ENCODE results near the gene MED17.

The MED17 gene

DNA sequence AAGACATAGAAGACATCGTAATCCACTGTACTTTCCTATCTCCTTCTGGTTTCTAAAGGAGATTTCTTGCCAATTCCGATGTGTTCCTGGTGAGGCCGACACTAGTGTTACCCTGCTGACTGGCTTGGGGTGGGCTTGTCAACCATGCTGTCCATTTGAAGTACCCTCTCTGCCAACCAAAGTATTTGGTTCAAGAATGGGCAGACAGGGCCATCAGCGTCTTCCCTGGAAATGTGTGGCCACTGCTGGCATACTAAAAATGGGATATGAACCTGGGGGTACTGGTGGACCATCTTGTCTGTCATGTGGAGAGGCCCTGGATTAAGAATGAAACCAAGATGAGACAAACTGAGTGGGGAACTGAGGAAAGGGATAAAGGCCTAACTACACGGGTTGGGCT is 68.2 kb downstream of the MED17 start:
- no peak for TF ChIP-seq CTCF (IDR thresholded peaks at IDR 0.05)
- Histone ChIP-seq H3K27ac (no peak overlapping the region), H3K27me3 (peaks cover 52% of the 10 kb centered on the region), H3K36me3 (no peaks in the 10 kb centered on the region), H3K4me3 (ENCODE audit: low read depth in 1 of 2, low read length in 1 of 2) (no peak overlapping the region), H3K4me1 (ENCODE audit: control insufficient read depth in 1 of 2, insufficient read depth in 1 of 2, low read depth in 1 of 2, low read length in 1 of 2) (no peaks in the 10 kb centered on the region), H3K9me3 (no peaks in the 10 kb centered on the region)

GRCh38 chr11:93857413-93858120 is 73.5 kb downstream of the MED17 start:
- Histone ChIP-seq H3K36me3 (no peaks in the 10 kb centered on the region), H3K4me3 (ENCODE audit: low read depth in 1 of 2, low read length in 1 of 2) (no peak overlapping the region), H3K27ac (no peak overlapping the region), H3K27me3 (peaks cover 5% of the 10 kb centered on the region), H3K4me1 (ENCODE audit: control insufficient read depth in 1 of 2, insufficient read depth in 1 of 2, low read depth in 1 of 2, low read length in 1 of 2) (no peaks in the 10 kb centered on the region), H3K9me3 (no peaks in the 10 kb centered on the region)
- no peak for TF ChIP-seq CTCF (IDR thresholded peaks at IDR 0.05)

- Histone ChIP-seq H3K4me1 (ENCODE audit: control insufficient read depth in 1 of 2, insufficient read depth in 1 of 2, low read depth in 1 of 2, low read length in 1 of 2) (no peaks in the 10 kb centered on the region), H3K27ac (no peak overlapping the region), H3K9me3 (no peaks in the 10 kb centered on the region), H3K36me3 (no peaks in the 10 kb centered on the region), H3K4me3 (ENCODE audit: low read depth in 1 of 2, low read length in 1 of 2) (no peak overlapping the region), H3K27me3 (no peaks in the 10 kb centered on the region)
- no peak for TF ChIP-seq CTCF (IDR thresholded peaks at IDR 0.05)
Observed at GRCh38 chr11:93858121-93858775, 74.2 kb downstream of the MED17 start.

GRCh38 chr11:93861808-93862207 is 77.7 kb downstream of the MED17 start:
- no peaks in the 10 kb centered on the region for H3K36me3 ChIP-seq
- no peaks in the 10 kb centered on the region for H3K9me3 ChIP-seq
- H3K4me1 ChIP-seq (ENCODE audit: control insufficient read depth in 1 of 2, insufficient read depth in 1 of 2, low read depth in 1 of 2, low read length in 1 of 2): no peaks in the 10 kb centered on the region
- no peaks in the 10 kb centered on the region for H3K27me3 ChIP-seq
- no peak overlapping the region for H3K27ac ChIP-seq
- H3K4me3 ChIP-seq (ENCODE audit: low read depth in 1 of 2, low read length in 1 of 2): no peak overlapping the region
- no peak for TF ChIP-seq CTCF (IDR thresholded peaks at IDR 0.05)

All from neutrophil (primary cell).